GM12878 (cell line): ENCODE results near the gene GZMM. TPM values are rescaled to one million over a fixed set of nuclear protein-coding genes. Genes with fewer than 3 reads are reported as not detected.

ENCODE experiments used
- BCLAF1 ChIP-seq: fragments of 450-650 bp; IDR thresholded peaks from 2 replicates; pipeline ENCODE4 v1.6.1; 2017; ENCODE audit warnings: antibody characterized with exemption, mild to moderate bottlenecking, moderate library complexity
- IKZF2 ChIP-seq, 2 experiments: fragments of 450-650 bp; IDR thresholded peaks; 2 replicates each; pipeline ENCODE4 v1.6.1; 2017; ENCODE audit warnings: mild to moderate bottlenecking in 2 of 2, moderate library complexity in 2 of 2
- NBN ChIP-seq: fragments of 450-650 bp; IDR thresholded peaks from 2 replicates; pipeline ENCODE4 v1.6.1; 2016
- NFIC ChIP-seq: IDR thresholded peaks from 2 replicates; pipeline ENCODE4 v1.6.1; 2012; ENCODE audit warnings: low read depth, mild to moderate bottlenecking, inconsistent platforms, low read length, moderate library complexity
- RAD21 ChIP-seq: IDR thresholded peaks from 2 replicates; pipeline ENCODE4 v1.6.1; 2011; ENCODE audit warnings: mild to moderate bottlenecking, low read depth, low read length, moderate library complexity; ENCODE audit not compliant: insufficient read depth
- SIN3A ChIP-seq: IDR thresholded peaks from 2 replicates; pipeline ENCODE4 v1.6.1; 2012; ENCODE audit warnings: low read depth, low read length, improper control_type of control experiment
- SKIL ChIP-seq: fragments of 450-650 bp; IDR thresholded peaks from 2 replicates; pipeline ENCODE4 v1.6.1; 2017; ENCODE audit warnings: mild to moderate bottlenecking, low read depth, inconsistent platforms; ENCODE audit not compliant: poor library complexity, severe bottlenecking
- TAF1 ChIP-seq: IDR thresholded peaks from 2 replicates; pipeline ENCODE4 v1.6.1; 2011; ENCODE audit warnings: mild to moderate bottlenecking, low read depth, low read length, borderline replicate concordance
- TCF12 ChIP-seq: IDR thresholded peaks from 2 replicates; pipeline ENCODE4 v1.6.1; 2011; ENCODE audit warnings: low read depth, mild to moderate bottlenecking, low read length
- ZBTB40 ChIP-seq: fragments of 450-650 bp; IDR thresholded peaks from 2 replicates; pipeline ENCODE4 v1.6.1; 2016; ENCODE audit warnings: mild to moderate bottlenecking, moderate library complexity, borderline replicate concordance
- ZNF207 ChIP-seq: fragments of 450-650 bp; IDR thresholded peaks from 2 replicates; pipeline ENCODE4 v1.6.1; 2014; ENCODE audit warnings: antibody characterized with exemption, mild to moderate bottlenecking, borderline replicate concordance
- ZNF384 ChIP-seq: IDR thresholded peaks from 2 replicates; pipeline ENCODE4 v1.6.1; 2012; ENCODE audit warnings: low read depth, mild to moderate bottlenecking, low read length, improper control_type of control experiment, borderline replicate concordance
- polyA plus RNA-seq, 11 experiments: library from polyadenylated mRNA; depleted of rRNA in 4 of 11; unstranded in 6 of 11; stranded (reverse) in 5 of 11; fragments of >200 nt; fragmentation: Nextera tagmentation in 4 of 11; fragmentation: Illumina TruSeq in 1 of 11; extraction: Ambion mirVana in 4 of 11; extraction: Trizol in 1 of 11; gene quantifications; 1 replicate in 1 of 11; 2 replicates in 10 of 11; pipeline versions ENCODE4 v1.2.1 to v1.2.3, GENCODE V29; 2011 to 2016; ENCODE audit warnings: inconsistent platforms in 2 of 11, missing spikeins in 2 of 11, low read depth in 1 of 11
- total RNA-seq, 4 experiments: library from RNA; depleted of rRNA in 3 of 4; stranded (reverse); fragments of >200 nt in 3 of 4; fragmentation: Illumina TruSeq in 1 of 4; extraction: Trizol in 1 of 4; gene quantifications; 2 replicates each; pipeline versions ENCODE4 v1.2.1 to v1.2.3, GENCODE V29; 2013 to 2021
- TF ChIP-seq, protein P1 (sequence below): IDR thresholded peaks from 2 replicates; pipeline ENCODE4 v1.6.1; 2012; ENCODE audit warnings: mild to moderate bottlenecking, low read depth, low read length
- TF ChIP-seq, protein P2 (sequence below): fragments of 450-650 bp; IDR thresholded peaks from 2 replicates; pipeline ENCODE4 v1.6.1; 2016; ENCODE audit warnings: mild to moderate bottlenecking

Gene GZMM
- total and polyA plus RNA-seq, 10 of the 15 experiments (the other 5 are each of a cell fraction or from before 2014, with no cell fraction given), result 0.09 to 0.48 (median 0.23) TPM; not detected in 7

- TF ChIP-seq, protein P1, sequence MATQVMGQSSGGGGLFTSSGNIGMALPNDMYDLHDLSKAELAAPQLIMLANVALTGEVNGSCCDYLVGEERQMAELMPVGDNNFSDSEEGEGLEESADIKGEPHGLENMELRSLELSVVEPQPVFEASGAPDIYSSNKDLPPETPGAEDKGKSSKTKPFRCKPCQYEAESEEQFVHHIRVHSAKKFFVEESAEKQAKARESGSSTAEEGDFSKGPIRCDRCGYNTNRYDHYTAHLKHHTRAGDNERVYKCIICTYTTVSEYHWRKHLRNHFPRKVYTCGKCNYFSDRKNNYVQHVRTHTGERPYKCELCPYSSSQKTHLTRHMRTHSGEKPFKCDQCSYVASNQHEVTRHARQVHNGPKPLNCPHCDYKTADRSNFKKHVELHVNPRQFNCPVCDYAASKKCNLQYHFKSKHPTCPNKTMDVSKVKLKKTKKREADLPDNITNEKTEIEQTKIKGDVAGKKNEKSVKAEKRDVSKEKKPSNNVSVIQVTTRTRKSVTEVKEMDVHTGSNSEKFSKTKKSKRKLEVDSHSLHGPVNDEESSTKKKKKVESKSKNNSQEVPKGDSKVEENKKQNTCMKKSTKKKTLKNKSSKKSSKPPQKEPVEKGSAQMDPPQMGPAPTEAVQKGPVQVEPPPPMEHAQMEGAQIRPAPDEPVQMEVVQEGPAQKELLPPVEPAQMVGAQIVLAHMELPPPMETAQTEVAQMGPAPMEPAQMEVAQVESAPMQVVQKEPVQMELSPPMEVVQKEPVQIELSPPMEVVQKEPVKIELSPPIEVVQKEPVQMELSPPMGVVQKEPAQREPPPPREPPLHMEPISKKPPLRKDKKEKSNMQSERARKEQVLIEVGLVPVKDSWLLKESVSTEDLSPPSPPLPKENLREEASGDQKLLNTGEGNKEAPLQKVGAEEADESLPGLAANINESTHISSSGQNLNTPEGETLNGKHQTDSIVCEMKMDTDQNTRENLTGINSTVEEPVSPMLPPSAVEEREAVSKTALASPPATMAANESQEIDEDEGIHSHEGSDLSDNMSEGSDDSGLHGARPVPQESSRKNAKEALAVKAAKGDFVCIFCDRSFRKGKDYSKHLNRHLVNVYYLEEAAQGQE, result no peak
- 0 out of 2 replicates have a peak, but pooled peaks have one; percentile 14 for TF ChIP-seq RAD21
- TF ChIP-seq SKIL, result no peak
- no peak for TF ChIP-seq NFIC
- no peak for TF ChIP-seq ZNF207
- no peak for TF ChIP-seq BCLAF1
- no peak for TF ChIP-seq IKZF2 (IDR thresholded peaks at IDR 0.05)
- TF ChIP-seq ZBTB40, result no peak
- TF ChIP-seq TAF1, result no peak
- TF ChIP-seq SIN3A, result no peak
- 0 out of 2 replicates have a peak, but pooled peaks have one; percentile 36 for TF ChIP-seq NBN
- TF ChIP-seq, protein P2, sequence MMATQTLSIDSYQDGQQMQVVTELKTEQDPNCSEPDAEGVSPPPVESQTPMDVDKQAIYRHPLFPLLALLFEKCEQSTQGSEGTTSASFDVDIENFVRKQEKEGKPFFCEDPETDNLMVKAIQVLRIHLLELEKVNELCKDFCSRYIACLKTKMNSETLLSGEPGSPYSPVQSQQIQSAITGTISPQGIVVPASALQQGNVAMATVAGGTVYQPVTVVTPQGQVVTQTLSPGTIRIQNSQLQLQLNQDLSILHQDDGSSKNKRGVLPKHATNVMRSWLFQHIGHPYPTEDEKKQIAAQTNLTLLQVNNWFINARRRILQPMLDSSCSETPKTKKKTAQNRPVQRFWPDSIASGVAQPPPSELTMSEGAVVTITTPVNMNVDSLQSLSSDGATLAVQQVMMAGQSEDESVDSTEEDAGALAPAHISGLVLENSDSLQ, result no peak
- no peak for TF ChIP-seq ZNF384
- TF ChIP-seq TCF12, result no peak
Observed at GRCh38 chr19:532561-533363, 11.1 kb upstream of the GZMM start (continued).
